Activated CD4-positive, CD25-positive, alpha-beta regulatory T cell (primary cell): ENCODE measurements around the gene SLITRK2.

Experiments used
- DNase-seq, 4 experiments: peaks; one replicate each; lab custom pipeline; 2025; lab: John Stamatoyannopoulos, UW

Gene SLITRK2

DNA sequence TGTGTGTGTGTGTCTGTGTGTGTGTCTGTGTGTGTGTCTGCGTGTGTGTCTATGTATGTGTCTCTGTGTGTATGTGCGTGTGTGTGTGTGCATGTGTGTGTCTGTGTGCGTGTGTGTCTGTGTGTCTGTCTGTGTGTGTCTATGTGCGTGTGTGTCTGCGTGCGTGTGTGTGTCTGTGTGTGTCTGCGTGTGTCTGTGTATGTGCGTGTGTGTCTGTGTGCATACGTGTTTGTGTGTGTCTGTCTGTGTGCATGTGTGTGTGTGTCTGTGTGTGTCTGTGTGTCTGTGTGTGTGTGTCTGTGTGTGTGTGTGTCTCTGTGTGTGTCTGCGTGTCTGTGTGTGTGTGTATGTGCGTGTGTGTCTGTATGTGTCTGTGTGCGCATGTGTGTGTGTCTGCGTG lies 35.6 kb downstream of the SLITRK2 start:
- no peak for DNase-seq

DNA sequence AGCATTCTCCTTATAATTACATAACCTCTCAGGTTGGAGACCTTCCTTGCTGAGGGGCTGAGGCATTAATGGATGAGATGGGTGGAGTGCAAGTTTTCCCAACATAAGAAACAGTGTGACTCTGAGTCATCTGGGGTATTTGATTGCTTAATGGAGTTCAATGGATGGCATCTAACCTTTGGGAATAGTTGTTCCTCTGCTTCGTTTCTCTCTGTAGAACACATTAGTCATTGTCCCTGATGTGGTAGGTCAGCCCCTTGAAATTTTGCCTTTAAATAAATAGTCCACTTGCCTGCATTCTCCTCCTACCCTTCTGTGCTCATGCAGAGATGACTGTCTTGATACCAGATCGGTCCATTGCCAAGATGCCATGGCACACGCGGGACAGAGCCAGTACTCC lies 38.6 kb downstream of the SLITRK2 start:
- DNase-seq, result no peak

DNA sequence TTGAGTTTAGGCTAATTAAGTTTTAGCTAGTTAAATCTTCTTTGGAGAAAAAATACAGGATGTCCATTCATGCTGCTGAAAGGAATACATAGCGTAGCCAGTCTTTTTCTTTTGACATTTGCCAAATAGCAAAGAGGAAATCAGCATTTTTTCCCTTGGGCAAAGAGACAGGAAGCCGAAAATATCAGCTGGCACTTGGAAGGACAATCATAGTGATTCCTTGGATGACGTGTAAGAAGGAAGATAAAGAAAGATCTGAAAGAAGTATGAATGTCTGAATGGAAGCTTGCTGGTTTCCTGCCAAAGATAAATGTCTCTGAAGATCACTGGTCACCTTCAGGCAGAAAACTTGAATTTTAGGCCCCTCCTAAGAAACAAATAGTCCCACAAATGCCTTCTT lies 44.2 kb downstream of the SLITRK2 start:
- no peak for DNase-seq

DNA sequence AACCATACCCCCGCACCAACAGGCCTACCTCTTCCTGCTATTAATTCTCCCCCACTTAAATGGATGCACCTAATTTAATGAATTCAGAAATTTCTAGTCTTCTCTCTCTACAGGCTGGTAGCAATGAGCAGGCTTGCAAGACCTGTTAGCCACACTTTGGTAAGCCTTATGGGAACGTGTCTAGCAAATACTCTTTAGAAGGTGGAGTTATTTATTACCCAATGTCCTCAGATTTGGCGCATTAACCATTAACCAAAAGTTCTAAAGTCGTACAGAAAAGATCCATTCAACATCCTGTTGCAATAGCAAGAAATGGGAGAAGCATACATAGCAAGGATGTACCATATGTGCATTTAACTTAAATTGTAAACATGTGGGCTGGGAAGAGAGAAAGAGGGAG lies 47.5 kb downstream of the SLITRK2 start:
- no peak for DNase-seq
